ENCODE measurements around the gene RBM23.

The RBM23 gene

GRCh38 chr14:22877000-22877501, 41.9 kb downstream of the RBM23 start:
- no peak for TF ChIP-seq FOXP2 (optimal IDR thresholded peaks at IDR 0.05; ENCODE audit: borderline replicate concordance, extremely low read depth, extremely low read length, insufficient read depth)
- TF ChIP-seq SIN3A (IDR thresholded peaks at IDR 0.05; ENCODE audit: borderline replicate concordance, insufficient read depth, low read length), result no peak
- TF ChIP-seq POLR2AphosphoS5 (IDR thresholded peaks at IDR 0.05; ENCODE audit: low read depth, low read length), result no peak
- TF ChIP-seq TAF1 (IDR thresholded peaks at IDR 0.05; ENCODE audit: borderline replicate concordance, insufficient read depth, low read length), result no peak
- TF ChIP-seq REST (IDR thresholded peaks at IDR 0.05; ENCODE audit: insufficient read depth in 1 of 2, low read depth in 2 of 2, low read length in 2 of 2), result no peak

DNA sequence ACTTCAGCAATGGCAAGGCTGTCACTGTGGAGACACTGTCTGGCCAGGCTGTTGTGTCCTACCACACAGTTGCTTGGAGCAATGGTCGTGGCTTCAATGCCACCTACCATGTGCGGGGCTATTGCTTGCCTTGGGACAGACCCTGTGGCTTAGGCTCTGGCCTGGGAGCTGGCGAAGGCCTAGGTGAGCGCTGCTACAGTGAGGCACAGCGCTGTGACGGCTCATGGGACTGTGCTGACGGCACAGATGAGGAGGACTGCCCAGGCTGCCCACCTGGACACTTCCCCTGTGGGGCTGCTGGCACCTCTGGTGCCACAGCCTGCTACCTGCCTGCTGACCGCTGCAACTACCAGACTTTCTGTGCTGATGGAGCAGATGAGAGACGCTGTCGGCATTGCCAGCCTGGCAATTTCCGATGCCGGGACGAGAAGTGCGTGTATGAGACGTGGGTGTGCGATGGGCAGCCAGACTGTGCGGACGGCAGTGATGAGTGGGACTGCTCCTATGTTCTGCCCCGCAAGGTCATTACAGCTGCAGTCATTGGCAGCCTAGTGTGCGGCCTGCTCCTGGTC, 43.1 kb downstream of the RBM23 start:
- no peak for TF ChIP-seq SIN3A (IDR thresholded peaks at IDR 0.05; ENCODE audit: borderline replicate concordance, insufficient read depth, low read length)
- no peak for TF ChIP-seq FOXP2 (optimal IDR thresholded peaks at IDR 0.05; ENCODE audit: borderline replicate concordance, extremely low read depth, extremely low read length, insufficient read depth)
- no peak for TF ChIP-seq REST (IDR thresholded peaks at IDR 0.05; ENCODE audit: insufficient read depth in 1 of 2, low read depth in 2 of 2, low read length in 2 of 2)
- no peak for TF ChIP-seq TAF1 (IDR thresholded peaks at IDR 0.05; ENCODE audit: borderline replicate concordance, insufficient read depth, low read length)
- TF ChIP-seq POLR2AphosphoS5 (IDR thresholded peaks at IDR 0.05; ENCODE audit: low read depth, low read length), result no peak

- TF ChIP-seq REST (IDR thresholded peaks at IDR 0.05; ENCODE audit: insufficient read depth in 1 of 2, low read depth in 2 of 2, low read length in 2 of 2), result no peak
- TF ChIP-seq TAF1 (IDR thresholded peaks at IDR 0.05; ENCODE audit: borderline replicate concordance, insufficient read depth, low read length), result no peak
- no peak for TF ChIP-seq POLR2AphosphoS5 (IDR thresholded peaks at IDR 0.05; ENCODE audit: low read depth, low read length)
- TF ChIP-seq FOXP2 (optimal IDR thresholded peaks at IDR 0.05; ENCODE audit: borderline replicate concordance, extremely low read depth, extremely low read length, insufficient read depth), result no peak
- TF ChIP-seq SIN3A (IDR thresholded peaks at IDR 0.05; ENCODE audit: borderline replicate concordance, insufficient read depth, low read length), result no peak
These were observed 43.8 kb downstream of the RBM23 start for GRCh38 chr14:22875003-22875747.

GRCh38 chr14:22872833-22873520, 46.0 kb downstream of the RBM23 start:
- TF ChIP-seq TAF1 (IDR thresholded peaks at IDR 0.05; ENCODE audit: borderline replicate concordance, insufficient read depth, low read length), result no peak
- no peak for TF ChIP-seq SIN3A (IDR thresholded peaks at IDR 0.05; ENCODE audit: borderline replicate concordance, insufficient read depth, low read length)
- TF ChIP-seq FOXP2 (optimal IDR thresholded peaks at IDR 0.05; ENCODE audit: borderline replicate concordance, extremely low read depth, extremely low read length, insufficient read depth), result no peak

- TF ChIP-seq FOXP2 (optimal IDR thresholded peaks at IDR 0.05; ENCODE audit: borderline replicate concordance, extremely low read depth, extremely low read length, insufficient read depth) (no peak), POLR2AphosphoS5 (IDR thresholded peaks at IDR 0.05; ENCODE audit: low read depth, low read length) (no peak), SIN3A (IDR thresholded peaks at IDR 0.05; ENCODE audit: borderline replicate concordance, insufficient read depth, low read length) (no peak), TAF1 (IDR thresholded peaks at IDR 0.05; ENCODE audit: borderline replicate concordance, insufficient read depth, low read length) (no peak), REST (IDR thresholded peaks at IDR 0.05; ENCODE audit: insufficient read depth in 1 of 2, low read depth in 2 of 2, low read length in 2 of 2) (no peak)
These were observed 46.7 kb downstream of the RBM23 start for GRCh38 chr14:22872033-22872832.

Data from PFSK-1 (cell line).